HG03060 (cell line): ENCODE results near the gene TCF7.

ENCODE experiments used
- ATAC-seq: cut with Tn5 transposase; IDR thresholded peaks from one replicate; pipeline ENCODE4 v1.9.1; 2021; ENCODE audit warnings: low read depth, moderate number of reproducible peaks; ENCODE audit not compliant: unreplicated experiment

TCF7 gene

DNA sequence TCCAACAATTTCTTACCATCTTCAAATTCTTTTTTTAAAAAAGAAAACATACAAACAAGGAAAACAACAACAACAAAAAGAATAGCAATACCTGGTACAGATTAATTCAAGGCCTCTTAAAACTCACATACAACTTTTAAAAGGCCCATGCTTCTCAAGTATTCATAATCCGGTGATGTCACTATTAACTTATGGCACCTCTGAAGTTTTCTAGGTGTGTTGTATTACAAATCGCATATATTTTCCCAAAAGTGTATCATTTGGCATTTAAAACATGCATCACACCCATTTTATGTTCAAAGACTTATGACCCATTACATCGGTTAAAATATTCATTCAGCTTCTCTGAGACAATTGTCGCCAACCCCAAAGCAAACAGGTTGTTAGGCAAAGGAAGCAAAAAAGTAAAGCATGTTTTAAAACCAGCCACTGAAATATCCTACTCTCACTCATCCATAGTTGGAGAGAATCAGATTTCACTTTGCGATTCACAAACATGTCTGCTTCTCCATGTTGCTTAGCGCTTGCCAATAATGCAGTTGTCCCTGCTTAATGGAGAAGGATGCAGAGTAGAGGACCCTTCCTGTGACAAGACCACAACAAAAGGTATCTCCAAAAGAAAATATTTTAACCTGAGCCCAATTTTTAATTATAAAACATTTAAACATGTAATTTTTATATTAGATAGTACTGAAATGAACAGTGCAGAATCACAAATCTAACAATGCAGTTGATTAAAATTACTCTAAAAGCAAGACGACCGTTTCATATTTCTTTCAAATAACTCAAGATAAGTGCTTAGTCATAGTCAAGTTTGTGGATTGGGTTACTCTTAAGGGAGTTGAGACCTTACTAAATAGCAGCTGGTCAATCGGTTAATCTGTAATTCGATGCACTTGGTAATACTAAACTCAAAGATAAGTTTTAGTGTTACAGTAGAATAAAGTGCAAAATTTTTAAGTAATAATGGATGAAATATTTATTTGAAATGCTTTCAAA is 60.7 kb downstream of the TCF7 start:
- no peak for ATAC-seq

- ATAC-seq, result no peak
Measured at GRCh38 chr5:134175921-134176510, 61.5 kb downstream of the TCF7 start.

DNA sequence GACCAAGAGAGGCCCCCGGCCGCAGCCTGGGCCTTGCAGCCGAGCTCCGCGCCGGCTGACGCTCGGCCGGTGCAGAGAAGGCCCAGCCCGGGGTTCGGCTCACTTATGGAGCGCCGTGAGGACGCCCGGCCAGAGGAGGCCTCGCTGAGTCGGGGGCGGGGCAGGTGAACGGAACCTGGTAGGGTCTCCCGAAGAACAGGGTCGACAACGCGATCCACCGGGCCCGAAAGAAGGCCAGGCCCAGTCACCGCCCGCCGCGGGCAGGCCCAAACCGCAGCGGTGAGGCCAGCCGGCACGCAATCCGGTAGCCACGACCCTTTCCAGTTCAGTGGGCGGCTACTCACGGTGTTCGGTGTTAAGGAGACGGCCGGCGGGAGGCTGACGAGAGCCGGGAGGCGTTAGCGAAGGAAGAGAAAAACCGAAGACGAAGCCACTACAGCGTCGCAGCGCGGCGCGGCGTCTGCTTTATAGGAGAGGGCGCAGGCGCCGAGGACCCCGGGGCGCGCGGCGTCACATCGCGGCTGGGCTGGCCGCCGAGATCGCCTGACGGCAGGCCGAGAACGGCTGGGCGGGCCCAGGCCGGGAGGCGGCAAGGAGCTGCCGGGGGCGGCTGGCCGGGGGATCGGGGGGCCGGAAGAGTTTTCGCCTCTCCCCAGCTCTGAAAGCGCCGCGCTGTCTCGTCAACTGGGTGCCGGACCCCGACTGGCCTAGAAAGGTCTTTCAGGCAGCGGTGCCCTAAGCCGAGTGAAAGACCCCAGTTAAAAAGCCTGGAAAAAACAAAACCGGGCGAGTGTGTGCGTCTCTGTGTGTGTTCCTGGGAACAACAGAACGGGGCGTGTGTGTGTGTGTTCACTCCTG is 62.3 kb downstream of the TCF7 start, which contains the start of gene SKP1:
Gene SKP1 (minus strand): TSS at position 440 of the 858 bp plus-strand sequence. CDS start 2,928 bp downstream, outside the sequence.
- ATAC-seq, result peak; percentile 46

GRCh38 chr5:134177369-134178095 is 63.1 kb downstream of the TCF7 start:
- no peak for ATAC-seq

DNA sequence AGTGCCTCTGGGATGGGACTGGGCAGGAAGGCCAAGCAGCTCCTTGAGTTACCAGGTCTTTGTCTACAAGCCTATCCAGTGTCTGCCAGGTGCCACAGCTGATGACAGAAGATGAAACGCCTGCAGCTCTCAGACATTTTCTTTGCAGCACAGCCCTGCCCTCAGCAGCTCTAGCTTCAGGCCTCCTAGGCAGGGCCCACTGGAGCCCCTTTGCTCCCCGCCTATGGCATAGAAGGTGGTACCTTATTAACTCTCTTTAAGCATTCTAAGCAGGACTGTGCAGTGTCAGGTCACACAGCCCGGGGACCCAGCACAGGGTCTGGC is 63.6 kb downstream of the TCF7 start:
- ATAC-seq, result no peak

GRCh38 chr5:134183481-134183880 is 69.0 kb downstream of the TCF7 start:
- ATAC-seq, result no peak

DNA sequence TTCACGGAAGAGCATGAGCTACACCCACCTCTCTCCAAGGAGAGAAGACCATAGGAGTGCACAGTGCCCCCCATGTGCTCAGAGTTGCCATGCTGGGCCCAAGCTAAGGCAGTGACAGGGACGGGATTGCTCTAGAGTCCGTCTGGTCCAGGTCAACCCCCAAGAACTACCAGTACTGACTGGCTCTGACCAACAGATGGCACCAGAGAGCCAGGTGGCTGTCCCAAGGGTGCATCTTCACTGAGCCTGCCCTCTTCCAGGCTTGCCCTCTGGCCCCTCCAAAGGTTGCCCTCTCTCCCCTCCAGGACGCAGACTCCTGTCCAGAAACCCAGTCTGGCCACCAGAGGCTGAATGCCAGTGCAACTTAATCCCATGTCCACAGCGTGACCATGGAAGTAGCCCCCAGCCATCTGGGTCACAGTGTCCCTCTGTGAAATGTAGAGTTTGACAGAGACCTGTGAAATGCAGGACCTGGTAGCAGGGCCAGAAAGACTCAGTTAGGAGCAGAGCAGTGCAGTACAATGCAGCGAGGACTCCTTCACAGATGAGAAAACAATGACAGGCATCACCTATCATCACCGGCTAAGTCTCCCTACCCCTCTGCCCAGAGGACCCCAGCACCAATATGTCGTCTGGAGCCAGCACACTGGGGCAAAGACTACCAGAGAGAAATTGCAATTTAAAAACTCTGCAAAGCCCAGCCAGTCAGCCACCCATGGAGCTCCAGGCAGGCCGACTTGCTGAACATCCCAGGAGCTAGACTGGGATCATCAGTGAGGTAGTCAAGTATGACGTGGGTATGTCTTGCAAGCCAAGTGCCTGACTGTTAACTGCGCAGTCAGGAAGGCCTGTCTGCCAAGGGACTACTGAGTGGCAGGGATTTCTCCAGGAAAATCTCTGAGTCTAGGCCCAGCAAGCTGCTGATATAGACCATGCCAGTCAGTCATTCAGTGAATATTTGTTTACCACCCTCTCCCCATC is 70.0 kb downstream of the TCF7 start:
- ATAC-seq, result peak; percentile 65

DNA sequence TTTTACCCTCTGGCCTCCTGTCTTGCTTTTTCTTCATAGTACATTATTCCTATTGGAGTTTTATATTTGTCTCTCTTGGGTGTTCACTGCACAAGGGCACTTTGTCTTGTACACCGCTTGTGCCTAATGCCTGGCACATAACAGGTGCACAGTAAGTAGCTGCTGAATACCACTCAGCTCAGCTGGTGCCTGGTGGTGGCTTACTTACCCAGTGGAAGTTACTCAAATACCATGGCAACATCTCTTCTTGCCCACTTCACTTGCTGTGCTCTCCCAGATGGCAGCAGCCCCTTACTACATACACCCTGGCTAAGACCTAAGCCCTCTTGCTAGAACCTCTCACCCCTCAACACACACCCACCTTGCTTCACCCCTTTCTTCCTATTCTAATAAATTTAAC is 73.6 kb downstream of the TCF7 start:
- ATAC-seq, result no peak

GRCh38 chr5:134189031-134189430 is 74.5 kb downstream of the TCF7 start:
- no peak for ATAC-seq

- no peak for ATAC-seq
Measured at GRCh38 chr5:134195666-134196065, 81.2 kb downstream of the TCF7 start.
